Ishikawa (cell line): ENCODE results near the gene PFKFB4.

ENCODE experiments used
- CEBPB ChIP-seq: IDR thresholded peaks from 2 replicates; pipeline ENCODE4 v1.6.1; 2012
- NFIC ChIP-seq: IDR thresholded peaks from 2 replicates; pipeline ENCODE4 v1.6.1; 2012
- RAD21 ChIP-seq: IDR thresholded peaks from 2 replicates; pipeline ENCODE4 v1.6.1; 2012; ENCODE audit warnings: low read depth
- REST ChIP-seq: IDR thresholded peaks from 2 replicates; pipeline ENCODE4 v1.6.1; 2012; ENCODE audit warnings: low read depth, mild to moderate bottlenecking
- TAF1 ChIP-seq: IDR thresholded peaks from 2 replicates; pipeline ENCODE4 v1.6.1; 2012; ENCODE audit warnings: low read depth, mild to moderate bottlenecking
- ZBTB7A ChIP-seq: IDR thresholded peaks from 2 replicates; pipeline ENCODE4 v1.6.1; 2012; ENCODE audit warnings: low read depth

GRCh38 chr3:48472673-48472922 is 84.0 kb downstream of the PFKFB4 start:
- no peak for TF ChIP-seq ZBTB7A
- TF ChIP-seq RAD21: no peak
- TF ChIP-seq CEBPB: no peak
- TF ChIP-seq REST: no peak
- no peak for TF ChIP-seq TAF1
- TF ChIP-seq NFIC: no peak
